ENCODE measurements around the gene MECP2.

GRCh38 chrX:154121961-154122360 is 24.4 kb upstream of the MECP2 start:
- TF ChIP-seq CTCF (IDR thresholded peaks at IDR 0.05) (no peak), POLR2A (IDR thresholded peaks at IDR 0.05) (no peak), POLR2AphosphoS5 (IDR thresholded peaks at IDR 0.05) (no peak)

Measured in breast epithelium (tissue), 3 donors.